Adrenal gland (tissue), 12 donors: ENCODE data around the gene CHPF. TPM values are rescaled to one million over a fixed set of nuclear protein-coding genes. Genes with fewer than 3 reads are reported as not detected.

Experiments
- DNase-seq, 7 donors: peaks; one replicate each; pipeline ENCODE4 v3.0.0-alpha.2; 2019 to 2020
- H3K27ac ChIP-seq, 5 donors: fragments of 200-600 bp; sonication (generic) in 4 of 5; 1 replicate in 3 of 5; 2 replicates in 2 of 5; pipeline versions ENCODE4 v1.5.1 to v1.8.0; 2016 to 2020; ENCODE audit warnings: mild to moderate bottlenecking in 1 of 5
- H3K27me3 ChIP-seq: fragments of 200-600 bp; 2 replicates; pipeline ENCODE4 v1.8.0; 2021
- H3K36me3 ChIP-seq, 2 donors: fragments of 200-600 bp; replicated peaks in 1 of 2; 1 replicate in 1 of 2; 2 replicates in 1 of 2; pipeline versions ENCODE4 v1.5.1 to v1.8.0; 2018 to 2022
- H3K4me1 ChIP-seq, 2 donors: fragments of 200-600 bp; replicated peaks in 1 of 2; 1 replicate in 1 of 2; 2 replicates in 1 of 2; pipeline versions ENCODE4 v1.5.1 to v1.8.0; 2018 to 2021
- H3K4me3 ChIP-seq, 4 donors: fragments of 200-600 bp; sonication (generic) in 3 of 4; one replicate each; pipeline ENCODE4 v1.5.1; 2016 to 2018
- H3K9me3 ChIP-seq, 3 donors: fragments of 200-600 bp; sonication (generic) in 1 of 3; replicated peaks in 1 of 3; 1 replicate in 2 of 3; 2 replicates in 1 of 3; pipeline versions ENCODE4 v1.5.1 to v1.8.0; 2016 to 2021
- CTCF ChIP-seq, 6 experiments: fragments of 450-650 bp in 4 of 6; fragments of 200-600 bp in 2 of 6; sonication (generic) in 1 of 6; IDR thresholded peaks; 1 replicate in 5 of 6; 2 replicates in 1 of 6; pipeline versions ENCODE4 v1.5.1 to v1.8.0; 2016 to 2021; ENCODE audit warnings: antibody characterized with exemption in 6 of 6, mild to moderate bottlenecking in 2 of 6, moderate library complexity in 1 of 6
- POLR2A ChIP-seq, 2 donors: fragments of 450-650 bp; IDR thresholded peaks; one replicate each; pipeline ENCODE4 v1.6.1; 2017; ENCODE audit warnings: antibody characterized with exemption in 2 of 2, mild to moderate bottlenecking in 2 of 2, moderate library complexity in 1 of 2
- WGBS, 4 donors: extraction: QIAGEN DNeasy Blood & Tissue Kit in 2 of 4; methylation state at CpG; one replicate each; pipeline versions ENCODE4 v1.1.5 to v1.1.7; 2013 to 2017; 5-methylcytosine and 5-hydroxymethylcytosine counted together
- intact Hi-C, 2 donors: fragments of 100-400 bp; cut with DNase I; formaldehyde crosslinking; loops; one replicate each; pipeline versions ENCODE4 v1.14.1 to v1.15.0; 2022 to 2023
- microRNA-seq, 3 donors: library from miRNA; unstranded; fragments of <30 nt; microRNA quantifications; one replicate each; pipeline ENCODE4, GENCODE V29; 2017 to 2020
- polyA plus RNA-seq, 3 donors: library from polyadenylated mRNA; stranded (reverse); fragments of 200-250 nt in 2 of 3; fragments of 350-450 nt in 1 of 3; fragmentation: Illumina TruSeq in 1 of 3; extraction: RNeasy Lipid Tissue Mini Kit (QIAGEN cat#74804) in 1 of 3; gene quantifications; one replicate each; pipeline ENCODE4 v1.2.3, GENCODE V29; 2013 to 2014
- small RNA-seq, 2 donors: library from RNA; depleted of rRNA; stranded (forward); fragments of <200 nt; gene quantifications; one replicate each; pipeline ENCODE3, GENCODE V24; 2016
- total RNA-seq, 9 donors: library from RNA; depleted of rRNA in 4 of 9; stranded (reverse); fragments of >200 nt in 4 of 9; fragments of 120-200 nt in 1 of 9; fragmentation: NEBNext Ultra II Directional in 1 of 9; extraction: Animal tissue kit (Norgen Biotek cat#: 25700) in 1 of 9; gene quantifications; one replicate each; pipeline versions ENCODE4 v1.1.0 to v1.2.4, GENCODE V29; 2013 to 2023
- donor health status: healthy with polysubstance abuse.
- donor health status: Bipolar disorder and iron deficiency.
- donor health status: DM: yes; HTN: yes; CAD: no.
- donor health status: DM: no; HTN: no; CAD: no.
- donor health status: DM: no; HTN: no; CAD: no.
- donor health status: DM: yes; HTN: yes; CAD: no.

CHPF gene
- total and polyA plus RNA-seq, 12 donors: 9.1 to 196 (median 61.1) TPM

- H3K9me3 ChIP-seq: no peaks in the 10 kb centered on the region
- intact Hi-C loops: no loop called here
- H3K27ac ChIP-seq: no peak overlapping the region
- no peak for DNase-seq
- WGBS, 4 donors: 69 to 83% (median 79%) methylated on average over 4 to 9 of the region's 9 CpGs
- no peak for TF ChIP-seq CTCF (IDR thresholded peaks at IDR 0.05)
- no peak for TF ChIP-seq POLR2A (IDR thresholded peaks at IDR 0.05)
- H3K27me3 ChIP-seq: peaks cover 24% of the 10 kb centered on the region
- peaks cover 0 to 2% of the 10 kb centered on the region in 2 donors for H3K4me1 ChIP-seq
- H3K36me3 ChIP-seq: no peaks in the 10 kb centered on the region
- no peak overlapping the region for H3K4me3 ChIP-seq
Observed at GRCh38 chr2:219489315-219489714, 54.3 kb downstream of the CHPF start.

Small RNA genes within 50 kb of the gene (microRNA-seq; reads per million reads assigned to microRNA genes)
- gene MIR3132: 0 reads per million in 3 donors

Small RNA genes within 50 kb of the gene (small RNA-seq; reads per million reads assigned to genes)
- gene MIR3132: 0 reads per million in 2 donors
- gene RN7SKP213: 0 reads per million in 2 donors

Other genes starting within 250 kb of the CHPF start
- gene PTPRN, start 234.4 kb downstream of the CHPF start, total RNA-seq: 100 to 1,000 TPM in 1 of 9 donors, 10 to 100 TPM in 2, 1 to 10 TPM in 4, under 1 TPM in 1, not detected in 1; 0.39 to 106 (median 8.9) TPM
- gene PTPRN, start 234.4 kb downstream of the CHPF start, polyA plus RNA-seq: 10 to 100 TPM in 2 of 3 donors, 1 to 10 TPM in 1; 8.5 to 45.3 (median 26.7) TPM
- not detected for gene RESP18, start 211.1 kb downstream of the CHPF start, total RNA-seq
- not detected for gene RESP18, start 211.1 kb downstream of the CHPF start, polyA plus RNA-seq
- gene DNPEP, start 155.9 kb downstream of the CHPF start, total RNA-seq: 10 to 100 TPM; 33.5 to 59.2 (median 50.6) TPM
- gene DNPEP, start 155.9 kb downstream of the CHPF start, polyA plus RNA-seq: 100 to 1,000 TPM in 1 of 3 donors, 10 to 100 TPM in 2; 30.0 to 107 (median 93.9) TPM
- gene DES, start 125.4 kb downstream of the CHPF start, total RNA-seq: 10 to 100 TPM in 3 of 9 donors, 1 to 10 TPM in 5, under 1 TPM in 1; 0.94 to 46.5 (median 7.9) TPM
- 100 to 1,000 TPM in 1 of 3 donors, 10 to 100 TPM in 2; 58.4 to 283 (median 60.1) TPM for gene DES, start 125.4 kb downstream of the CHPF start, polyA plus RNA-seq
- gene SPEG, start 109.0 kb downstream of the CHPF start, total RNA-seq: 10 to 100 TPM in 1 of 9 donors, 1 to 10 TPM in 6, under 1 TPM in 2; 0.66 to 14.8 (median 4.1) TPM
- gene SPEG, start 109.0 kb downstream of the CHPF start, polyA plus RNA-seq: 100 to 1,000 TPM in 1 of 3 donors, 10 to 100 TPM in 1, 1 to 10 TPM in 1; 4.3 to 178 (median 40.1) TPM
- gene GMPPA, start 44.9 kb downstream of the CHPF start, total RNA-seq: 10 to 100 TPM; 23.0 to 60.6 (median 26.7) TPM
- 10 to 100 TPM; 36.8 to 72.2 (median 38.5) TPM for gene GMPPA, start 44.9 kb downstream of the CHPF start, polyA plus RNA-seq
- gene ASIC4, start 29.3 kb downstream of the CHPF start, total RNA-seq: 1 to 10 TPM in 2 of 9 donors, under 1 TPM in 3, not detected in 4; 0.15 to 2.2 (median 0.83) TPM
- gene ASIC4, start 29.3 kb downstream of the CHPF start, polyA plus RNA-seq: 10 to 100 TPM in 1 of 3 donors, 1 to 10 TPM in 1, under 1 TPM in 1; 0.31 to 16.3 (median 1.8) TPM
- 10 to 100 TPM in 5 of 9 donors, 1 to 10 TPM in 4; 3.3 to 16.2 (median 10.1) TPM for gene TMEM198, start 219 bp upstream of the CHPF start, total RNA-seq
- gene TMEM198, start 219 bp upstream of the CHPF start, polyA plus RNA-seq: 10 to 100 TPM in 2 of 3 donors, 1 to 10 TPM in 1; 7.5 to 12.1 (median 10.2) TPM
- 100 to 1,000 TPM; 127 to 215 (median 174) TPM for gene OBSL1, start 27.7 kb upstream of the CHPF start, total RNA-seq
- gene OBSL1, start 27.7 kb upstream of the CHPF start, polyA plus RNA-seq: 100 to 1,000 TPM in 2 of 3 donors, 10 to 100 TPM in 1; 63.9 to 427 (median 408) TPM
- 100 to 1,000 TPM in 3 of 9 donors, 10 to 100 TPM in 6; 24.6 to 704 (median 41.5) TPM for gene INHA, start 28.5 kb upstream of the CHPF start, total RNA-seq
- 100 to 1,000 TPM in 1 of 3 donors, 10 to 100 TPM in 2; 18.9 to 120 (median 44.6) TPM for gene INHA, start 28.5 kb upstream of the CHPF start, polyA plus RNA-seq
- 10 to 100 TPM in 7 of 9 donors, 1 to 10 TPM in 2; 5.0 to 43.7 (median 20.2) TPM for gene STK11IP, start 54.0 kb upstream of the CHPF start, total RNA-seq
- 10 to 100 TPM; 10.8 to 68.1 (median 47.6) TPM for gene STK11IP, start 54.0 kb upstream of the CHPF start, polyA plus RNA-seq
- gene SLC4A3, start 83.8 kb upstream of the CHPF start, total RNA-seq: 10 to 100 TPM in 6 of 9 donors, 1 to 10 TPM in 3; 3.9 to 32.8 (median 13.8) TPM
- 10 to 100 TPM in 2 of 3 donors, 1 to 10 TPM in 1; 5.2 to 40.5 (median 40.0) TPM for gene SLC4A3, start 83.8 kb upstream of the CHPF start, polyA plus RNA-seq